GM19455 (cell line): ENCODE results near the gene GEMIN2.
"Not testable (repeated sequence)": the region's sequence is repeated elsewhere in the genome, so short reads cannot be mapped to it uniquely, and the experiment has no call there.

Experiments used
- ATAC-seq: cut with Tn5 transposase; IDR thresholded peaks from one replicate; pipeline ENCODE4 v1.9.1; 2021; ENCODE audit not compliant: unreplicated experiment

The GEMIN2 gene

GRCh38 chr14:39175445-39176262 lies 61.5 kb downstream of the GEMIN2 start:
- ATAC-seq: peak; percentile 4

DNA sequence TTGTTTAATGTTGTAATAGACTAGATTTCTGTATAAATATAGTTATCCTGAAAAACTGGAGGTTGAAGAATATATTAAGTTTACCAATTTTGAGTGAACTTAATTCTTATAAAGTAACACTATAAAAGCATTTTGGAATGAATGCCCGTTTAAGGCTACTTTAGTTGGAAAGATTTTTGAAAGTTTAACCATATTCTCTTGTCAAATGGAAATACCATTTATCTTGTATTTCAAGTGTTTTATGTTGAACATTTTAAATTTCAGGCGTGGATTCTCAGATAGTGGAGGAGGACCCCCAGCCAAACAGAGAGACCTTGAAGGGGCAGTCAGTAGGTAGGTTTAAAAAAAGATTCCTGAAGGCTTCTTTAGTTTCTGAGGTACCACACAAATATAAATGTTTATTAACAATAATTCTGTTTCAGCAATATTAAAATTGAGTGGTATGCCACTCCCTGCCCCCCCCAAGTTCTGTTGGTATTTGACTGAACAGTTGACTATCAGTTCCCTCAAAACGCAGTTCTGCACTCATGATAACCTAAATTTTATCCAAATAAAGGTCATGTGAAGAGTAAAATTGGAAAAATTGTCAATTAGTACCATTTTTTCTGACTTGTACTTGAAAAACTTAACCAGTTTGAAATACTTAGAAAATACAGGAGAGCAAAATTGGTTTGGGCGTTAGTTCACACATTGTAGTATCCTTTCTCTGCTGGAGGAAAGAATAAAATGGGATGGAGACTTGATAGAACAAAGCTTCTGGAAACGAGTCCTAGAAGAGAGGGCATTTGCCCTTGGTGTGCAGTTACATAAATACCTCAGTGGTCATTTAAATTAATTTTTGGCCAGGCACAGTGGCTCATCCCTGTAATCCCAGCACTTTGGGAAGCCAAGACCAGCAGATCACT lies 62.4 kb downstream of the GEMIN2 start:
- ATAC-seq: no peak

GRCh38 chr14:39177168-39177545 lies 63.0 kb downstream of the GEMIN2 start:
- no peak for ATAC-seq

- ATAC-seq: no peak
Observed at GRCh38 chr14:39179042-39179441, 64.9 kb downstream of the GEMIN2 start.

DNA sequence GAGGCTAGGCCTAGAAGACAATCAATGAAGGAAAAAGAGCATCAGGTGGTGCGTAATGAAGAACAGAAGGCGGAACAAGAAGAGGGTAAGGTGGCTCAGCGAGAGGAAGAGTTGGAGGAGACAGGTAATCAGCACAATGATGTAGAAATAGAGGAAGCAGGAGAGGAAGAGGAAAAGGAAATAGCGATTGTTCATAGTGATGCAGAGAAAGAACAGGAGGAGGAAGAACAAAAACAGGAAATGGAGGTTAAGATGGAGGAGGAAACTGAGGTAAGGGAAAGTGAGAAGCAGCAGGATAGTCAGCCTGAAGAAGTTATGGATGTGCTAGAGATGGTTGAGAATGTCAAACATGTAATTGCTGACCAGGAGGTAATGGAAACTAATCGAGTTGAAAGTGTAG lies 66.4 kb downstream of the GEMIN2 start:
- ATAC-seq: no peak

- ATAC-seq: no peak
Observed at GRCh38 chr14:39181026-39181692, 67.0 kb downstream of the GEMIN2 start.

- ATAC-seq: no peak
Observed at GRCh38 chr14:39181693-39182047, 67.5 kb downstream of the GEMIN2 start.

DNA sequence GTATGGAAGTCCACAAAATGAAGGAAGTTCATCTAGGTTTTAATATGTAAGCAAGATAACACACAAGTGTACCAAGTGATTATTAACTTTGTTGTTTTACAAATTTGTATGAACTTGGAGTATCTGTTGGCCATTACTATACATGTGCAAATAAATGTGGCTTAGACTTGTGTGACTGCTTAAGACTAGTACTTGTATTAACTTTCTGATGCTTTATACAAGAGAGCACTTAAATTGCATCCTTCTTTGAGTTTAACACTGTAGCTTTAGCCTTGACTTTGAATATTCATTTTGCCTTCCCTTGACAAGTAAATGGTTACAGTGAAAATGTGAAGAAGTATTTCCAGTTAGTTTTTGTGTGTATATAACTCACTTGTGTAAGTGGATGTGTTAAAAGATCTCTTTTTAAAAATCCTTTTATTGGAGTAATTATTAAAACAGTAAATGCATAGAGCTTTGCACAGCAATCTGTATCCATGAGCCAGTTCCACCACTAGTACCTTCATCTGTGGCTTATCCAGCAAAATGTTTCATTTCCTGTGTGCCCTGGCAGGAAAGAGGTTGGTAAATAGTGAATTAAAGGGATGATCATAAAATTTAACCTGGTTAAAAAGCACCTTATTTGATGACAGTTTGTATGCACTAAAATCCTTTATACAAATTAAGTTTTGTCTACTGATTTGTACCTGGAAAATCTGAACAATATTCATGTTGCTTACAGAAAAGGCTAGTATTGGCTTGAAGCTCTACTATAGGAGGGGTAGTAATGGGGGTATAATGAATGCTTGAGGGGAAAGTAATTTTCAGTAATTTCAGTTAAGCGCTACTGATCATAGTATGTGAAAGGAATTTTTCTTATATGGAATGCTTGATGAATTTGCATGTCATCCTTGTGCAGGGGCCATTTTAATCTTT lies 68.9 kb downstream of the GEMIN2 start:
- ATAC-seq: no peak

DNA sequence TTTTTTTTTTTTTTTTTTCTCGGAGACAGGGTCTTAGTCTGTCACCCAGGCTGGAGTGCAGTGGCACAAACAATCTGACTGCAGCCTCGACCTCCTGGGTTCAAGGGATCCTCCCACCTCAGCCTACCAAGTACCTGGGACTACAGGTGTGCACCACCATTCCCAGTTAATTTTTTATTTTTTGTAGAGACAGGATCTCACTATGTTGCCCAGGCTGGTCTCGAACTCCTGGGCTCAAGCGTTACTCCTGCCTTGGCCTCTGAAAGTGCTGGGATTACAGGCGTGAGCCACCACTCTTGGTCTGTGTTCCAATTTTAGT lies 69.5 kb downstream of the GEMIN2 start:
- not testable (repeated sequence) for ATAC-seq

DNA sequence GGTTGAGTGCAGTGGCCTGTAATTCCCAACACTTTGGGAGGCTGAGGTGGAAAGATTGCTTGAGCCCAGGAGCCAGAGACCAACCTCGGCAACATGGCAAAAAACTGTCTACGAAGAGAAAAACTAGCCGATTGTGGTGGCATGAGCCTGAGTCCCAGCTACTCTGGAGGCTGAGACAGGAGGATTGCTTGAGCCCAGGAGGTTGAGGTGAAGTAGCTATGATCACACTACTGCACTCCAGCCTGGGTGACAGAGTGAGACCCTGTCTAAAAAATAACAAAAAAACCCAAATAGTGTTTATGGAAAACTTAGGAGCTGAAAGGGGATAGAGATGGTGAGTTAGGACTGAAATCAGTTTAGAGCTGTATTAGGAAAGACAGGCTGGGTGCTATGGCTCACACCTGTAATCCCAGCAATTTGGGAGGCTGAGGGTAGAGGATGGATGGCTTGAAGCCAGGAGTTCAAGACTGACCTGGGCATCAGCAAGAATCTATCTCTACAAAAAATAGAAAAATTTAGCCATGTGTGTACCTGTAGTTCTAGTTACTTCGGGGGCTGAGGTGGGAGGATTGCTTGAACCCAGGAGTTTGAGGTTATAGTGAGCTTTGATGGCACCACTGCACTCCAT lies 70.6 kb downstream of the GEMIN2 start:
- no peak for ATAC-seq

DNA sequence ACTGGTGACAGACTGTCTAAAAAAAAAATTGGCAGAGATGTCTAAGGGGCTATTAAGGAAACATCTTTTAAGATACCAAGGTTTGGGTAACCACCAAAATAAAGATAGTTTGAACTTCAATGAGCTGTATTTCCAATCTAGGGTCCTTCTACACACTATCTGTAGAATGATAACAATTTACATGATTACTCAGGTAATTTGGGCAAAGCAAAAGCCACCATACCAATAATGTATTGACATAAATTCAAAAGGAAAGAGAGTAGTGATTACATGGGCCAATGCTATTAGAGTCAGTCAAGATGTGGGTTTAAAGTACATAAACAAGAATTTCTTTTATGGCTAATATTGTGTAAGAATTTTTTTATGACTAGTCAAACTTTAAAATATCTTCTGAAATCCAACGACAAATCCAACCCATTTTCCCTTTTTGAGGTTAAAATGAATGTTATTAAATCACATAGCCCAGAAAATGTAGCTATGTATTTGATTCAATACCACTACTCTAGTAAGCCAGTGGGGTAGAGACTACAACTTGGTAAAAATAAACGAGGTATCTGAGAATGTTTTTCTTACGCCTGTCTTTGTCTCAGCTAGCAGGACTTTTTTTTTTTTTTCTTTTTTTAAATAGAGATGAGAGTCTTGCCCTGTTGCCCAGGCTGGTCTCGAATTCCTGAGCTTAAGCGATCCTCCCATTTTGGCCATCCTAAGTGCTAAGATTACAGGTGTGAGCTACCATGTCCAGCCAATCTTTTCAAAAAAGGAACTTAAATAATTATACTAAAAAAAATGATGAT lies 71.3 kb downstream of the GEMIN2 start:
- no peak for ATAC-seq
